NCI-H1417 treated with DMSO at 0.1 percent for 48 hours (cell line): Measurements from ENCODE around the gene ATXN7L3.
A peak's percentile ranks its signal among the peaks of the same experiment; 100 is the strongest.

ENCODE experiments used
- DNase-seq: peaks from one replicate; lab custom pipeline; 2025; lab: John Stamatoyannopoulos, UW

The ATXN7L3 gene

GRCh38 chr17:44218344-44219107 is 18.8 kb upstream of the ATXN7L3 start:
- peak; percentile 61 for DNase-seq

- DNase-seq = no peak
These were observed 18.2 kb upstream of the ATXN7L3 start for GRCh38 chr17:44217738-44218343.

- DNase-seq = no peak
These were observed 17.0 kb upstream of the ATXN7L3 start for GRCh38 chr17:44216694-44217093.

DNA sequence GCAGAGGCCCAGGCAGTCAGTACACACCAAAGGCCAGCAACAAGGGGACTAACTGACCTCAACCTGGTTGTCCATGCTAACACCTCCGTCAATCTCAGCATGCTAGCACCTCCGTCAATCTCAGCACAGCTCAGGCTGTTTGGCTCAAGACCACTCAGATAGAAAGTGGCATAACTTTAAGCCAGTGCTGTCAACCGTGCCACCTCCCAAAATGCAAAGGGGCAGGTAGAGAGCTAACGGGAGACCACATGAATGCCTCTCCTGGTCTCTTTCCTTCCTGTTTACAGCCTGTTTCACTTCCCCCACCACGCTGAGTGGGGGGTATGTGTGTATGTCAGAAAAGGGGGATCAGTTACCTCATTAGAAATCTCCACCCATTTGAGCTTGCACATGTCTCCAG is 16.5 kb upstream of the ATXN7L3 start:
- no peak for DNase-seq

DNA sequence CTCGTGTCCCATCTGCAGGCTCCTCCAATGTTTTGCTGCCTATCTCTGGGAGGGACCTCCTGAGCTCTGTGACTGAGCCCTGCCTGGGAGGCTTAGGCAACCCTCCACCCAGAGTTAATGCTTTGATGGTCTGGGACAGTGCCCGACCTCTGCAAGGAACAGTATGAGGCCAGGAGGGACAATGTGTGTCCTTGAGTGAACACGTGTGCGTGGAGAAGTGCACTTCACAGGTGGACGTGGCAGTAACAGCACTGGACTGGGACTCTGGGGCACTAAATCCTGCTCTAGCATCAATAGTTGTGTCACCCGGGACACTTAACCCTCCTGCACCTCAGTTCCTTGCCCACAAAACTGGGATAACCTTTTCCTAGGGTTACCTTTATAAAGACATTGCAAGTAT is 15.2 kb upstream of the ATXN7L3 start:
- no peak for DNase-seq

DNA sequence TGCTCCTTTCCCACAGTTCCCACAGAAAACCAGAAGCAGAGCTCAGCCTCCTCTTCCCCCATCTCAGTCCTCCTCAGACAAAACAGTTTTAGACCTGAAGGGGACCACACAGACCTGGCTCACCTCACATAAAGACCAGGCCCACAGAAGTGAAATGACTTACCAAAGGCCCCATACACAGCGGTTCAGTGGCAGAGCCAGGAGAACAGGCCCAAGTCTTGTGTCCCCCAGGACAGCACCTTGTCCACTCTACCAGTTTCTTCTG is 14.5 kb upstream of the ATXN7L3 start:
- no peak for DNase-seq

DNA sequence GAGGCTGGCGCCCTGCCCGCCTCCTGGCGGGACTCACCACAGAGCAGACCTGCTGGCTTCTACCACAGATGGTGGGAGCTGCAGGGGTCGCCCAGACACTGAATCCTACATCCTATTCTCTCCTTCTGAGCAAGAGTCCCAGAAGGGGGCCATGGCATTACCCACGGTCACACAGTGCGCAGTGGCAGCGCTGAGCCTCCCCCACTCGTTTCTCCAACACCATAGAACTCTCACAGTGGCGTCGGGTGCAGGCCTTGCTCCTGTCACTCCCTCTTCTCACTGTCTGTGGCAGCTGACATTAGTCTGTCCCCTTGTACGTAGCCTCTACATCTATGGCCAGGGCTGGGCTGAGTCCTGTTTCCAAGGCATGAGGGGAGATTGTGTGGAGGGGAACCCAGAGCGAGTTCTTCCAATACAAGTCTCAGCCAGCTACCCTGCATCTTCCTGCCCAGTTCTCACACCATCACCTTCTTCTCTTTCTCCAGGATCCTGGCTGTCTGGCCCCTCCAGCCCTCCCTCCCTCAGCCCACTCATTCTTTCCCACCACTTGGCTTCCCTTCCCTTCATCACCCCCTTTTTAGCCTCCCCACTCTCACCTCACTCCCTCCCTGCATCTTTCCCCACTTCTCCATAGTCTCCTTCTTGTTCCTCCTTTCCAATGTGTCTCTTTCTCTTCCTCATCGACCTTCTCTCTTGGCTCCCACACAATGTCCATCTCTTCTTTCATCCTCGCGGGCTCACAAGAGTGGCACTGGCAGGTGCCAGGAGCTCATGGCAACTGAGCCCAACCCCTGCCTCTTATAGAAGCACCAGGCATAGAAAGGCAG is 13.9 kb upstream of the ATXN7L3 start:
- DNase-seq = no peak

GRCh38 chr17:44212507-44213402 is 13.1 kb upstream of the ATXN7L3 start:
- DNase-seq = no peak

DNA sequence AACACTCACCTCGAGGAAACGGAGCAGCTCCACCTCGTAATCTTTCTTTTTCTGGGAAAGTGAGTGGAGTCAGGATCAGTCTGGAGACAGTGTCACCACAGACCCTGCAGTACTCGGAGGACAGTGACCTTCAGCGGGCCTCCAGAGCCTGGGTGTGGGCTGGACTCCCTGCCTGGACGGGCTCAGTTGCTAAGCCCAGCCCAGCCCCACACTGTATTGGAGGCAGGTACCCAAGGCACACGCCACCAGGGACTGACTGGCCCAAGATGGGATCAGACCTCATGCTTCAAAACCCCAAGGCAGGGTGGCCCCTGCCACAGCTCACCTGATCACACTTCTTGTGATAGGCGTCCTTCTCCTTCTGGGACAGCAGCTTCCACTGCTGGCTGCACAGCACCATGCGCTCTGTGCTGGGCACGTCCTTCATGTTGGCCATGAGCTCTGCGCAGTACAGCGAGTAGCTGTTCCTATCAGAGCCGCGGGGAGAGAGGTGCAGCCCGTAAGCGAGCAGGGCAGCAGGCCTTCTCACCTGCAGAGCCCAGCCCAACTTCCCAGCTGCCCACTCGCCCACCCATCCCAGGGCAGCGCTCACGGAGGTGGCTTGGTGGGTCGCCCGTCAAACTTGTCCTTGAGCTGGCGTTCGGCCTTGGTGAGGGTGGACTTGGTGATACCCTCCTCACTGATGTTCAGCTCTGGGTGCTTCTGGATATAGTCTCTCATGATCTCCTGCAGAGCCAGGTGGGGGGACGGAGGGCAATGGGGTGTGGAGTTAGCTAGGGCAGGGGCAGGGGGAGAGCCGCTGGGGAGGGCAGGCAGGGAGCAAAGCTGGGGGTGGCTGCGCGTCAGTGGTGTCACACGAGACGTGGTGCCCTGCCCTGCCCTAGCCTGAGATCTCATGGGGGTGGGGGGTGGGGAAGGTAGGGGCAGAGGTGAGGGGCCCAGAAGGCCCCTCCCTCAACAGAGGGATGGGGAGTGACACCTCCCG is 11.9 kb upstream of the ATXN7L3 start:
- DNase-seq = no peak

DNA sequence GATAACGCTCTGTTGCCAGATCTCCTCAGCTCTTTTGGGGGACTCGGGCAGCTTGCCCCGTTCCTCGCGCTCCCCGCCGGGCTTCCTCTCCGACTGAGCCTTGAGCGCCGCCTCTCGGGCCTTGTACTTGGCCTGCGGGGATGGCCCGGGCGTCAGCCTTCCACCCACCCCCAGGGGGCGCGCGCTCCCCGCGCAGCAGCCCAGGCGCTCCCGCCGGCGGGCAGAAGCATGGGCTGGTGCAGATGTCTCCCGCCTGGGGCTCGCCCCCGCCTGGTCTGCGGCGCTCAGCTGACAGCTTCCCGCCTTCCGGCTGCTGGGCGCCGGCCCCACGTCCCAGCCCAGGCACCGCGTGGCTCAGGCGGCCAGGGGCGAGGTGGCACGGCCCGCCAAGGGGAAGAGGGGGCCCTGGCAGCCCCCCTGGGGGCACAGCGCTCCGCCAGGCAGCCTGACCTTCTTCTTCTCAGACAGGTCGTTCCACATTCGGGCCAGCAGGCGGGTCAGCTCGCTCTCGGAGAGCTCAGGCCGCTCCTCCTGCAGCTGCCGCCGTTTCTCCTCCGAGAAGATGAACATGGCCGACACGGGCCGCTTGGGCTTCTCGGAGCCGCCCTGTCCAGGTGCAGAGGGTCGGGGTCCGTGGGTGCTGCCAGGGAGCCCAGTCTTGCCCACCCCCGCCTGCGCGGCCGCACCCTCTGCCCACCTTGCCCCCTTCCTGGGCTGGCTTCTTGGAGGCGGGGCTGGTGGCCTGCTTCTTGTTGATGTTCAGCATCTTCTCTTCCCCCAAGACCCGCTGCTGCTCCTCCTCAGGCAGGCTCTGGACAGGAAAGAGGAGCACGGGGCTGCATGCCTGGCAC is 10.9 kb upstream of the ATXN7L3 start:
- DNase-seq = no peak

DNA sequence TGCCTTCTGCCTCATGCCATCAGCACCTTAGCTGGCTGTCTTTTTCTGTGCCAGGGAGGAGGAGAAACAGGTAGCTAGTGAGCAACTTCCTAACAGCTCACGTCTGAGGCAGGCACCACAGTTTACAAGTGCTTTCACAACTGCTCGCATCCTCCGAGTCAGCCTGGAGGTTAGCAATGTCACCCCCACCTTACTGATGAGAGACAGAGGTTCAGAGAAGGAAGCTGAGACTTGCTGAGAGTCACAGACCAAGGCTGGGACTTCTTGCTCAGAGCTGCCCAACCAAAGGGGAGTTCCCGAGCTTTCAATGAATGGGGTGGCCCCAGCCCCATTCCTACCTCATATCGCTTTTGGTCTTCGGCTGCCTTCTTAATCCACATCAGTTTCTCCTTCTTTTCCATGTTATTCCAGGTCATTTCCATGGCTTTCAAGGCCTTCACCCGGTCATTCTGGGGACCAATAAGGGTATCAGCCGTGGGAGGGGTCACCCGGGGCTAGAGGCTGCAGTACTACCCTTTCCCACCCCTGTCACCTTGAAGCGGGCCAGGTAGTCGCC is 10.2 kb upstream of the ATXN7L3 start:
- no peak for DNase-seq

- no peak for DNase-seq
These were observed 8.1 kb upstream of the ATXN7L3 start for GRCh38 chr17:44207743-44208142.

- no peak for DNase-seq
These were observed 7.6 kb upstream of the ATXN7L3 start for GRCh38 chr17:44207319-44207718.

- no peak for DNase-seq
These were observed 7.1 kb upstream of the ATXN7L3 start for GRCh38 chr17:44206825-44207155.

GRCh38 chr17:44205962-44206824 is 6.5 kb upstream of the ATXN7L3 start:
- no peak for DNase-seq

- no peak for DNase-seq
These were observed 4.8 kb upstream of the ATXN7L3 start for GRCh38 chr17:44204441-44204882.

DNA sequence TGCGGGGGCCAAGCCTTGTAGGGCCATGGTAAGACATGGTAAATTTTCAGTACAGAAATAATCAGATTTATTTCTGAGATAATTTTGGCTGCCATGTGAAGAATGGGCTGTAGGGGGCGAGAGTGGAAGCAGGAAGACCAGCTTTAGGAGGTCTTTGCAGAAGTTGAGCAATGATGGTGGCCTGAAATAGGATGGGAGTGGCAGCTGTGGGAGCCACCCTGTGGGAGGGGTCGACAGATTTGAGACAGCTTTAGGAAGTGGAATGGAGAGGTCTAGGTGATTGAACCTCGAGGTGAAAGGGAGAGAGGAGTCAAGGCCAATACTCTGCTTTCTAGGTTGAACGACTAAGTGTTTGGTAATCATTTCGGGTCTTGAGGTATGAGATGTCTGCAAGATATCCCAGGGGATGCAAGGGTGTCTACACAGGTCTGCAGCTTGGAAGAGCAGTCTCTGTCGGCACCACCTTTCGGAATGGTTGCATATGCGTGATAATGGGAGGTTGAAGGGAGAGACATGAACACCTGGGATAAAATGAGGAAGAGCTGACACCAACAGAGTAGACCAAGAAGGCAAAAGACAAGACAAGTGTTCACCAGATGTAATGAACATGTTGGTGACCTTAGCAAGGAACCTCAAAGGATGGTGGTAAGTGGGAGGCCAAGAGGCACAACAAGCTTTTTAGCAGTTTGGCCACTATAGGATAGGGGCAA is 4.2 kb upstream of the ATXN7L3 start:
- no peak for DNase-seq

- no peak for DNase-seq
These were observed 3.1 kb upstream of the ATXN7L3 start for GRCh38 chr17:44202756-44203155.
